Endothelial cell of umbilical vein (primary cell): ENCODE results near the gene CEP89. TPM values are rescaled to one million over a fixed set of nuclear protein-coding genes. Genes with fewer than 3 reads are reported as not detected.

ENCODE experiments used
- BruUV-seq: library from RNA; stranded (reverse); fragments of 400-500 nt; replicated peaks from 2 replicates; lab custom pipeline; 2021; lab: Mats Ljungman, UMichigan
- CTCF ChIA-PET: fragments of 300-600, 350-600 bp; sonication (Branson Sonifier 250); formaldehyde crosslinking; loops from one replicate; lab custom pipeline; 2021; ENCODE audit warnings: antibody characterized with exemption, inconsistent platforms; lab: Charles Lee
- POLR2A ChIA-PET: fragments of 300-600, 350-600 bp; sonication (Branson Sonifier 250); formaldehyde crosslinking; loops from one replicate; lab custom pipeline; 2021; ENCODE audit warnings: antibody characterized with exemption, inconsistent platforms; lab: Charles Lee
- DNase-seq: peaks from one replicate; pipeline ENCODE4 v3.0.0-alpha.2; 2011; ENCODE audit warnings: low read depth, low spot score
- FAIRE-seq: peaks from 2 replicates; lab custom pipeline; 2011; peaks lifted over from hg19 to GRCh38; lab: Jason Lieb, UNC
- H2AFZ ChIP-seq: 2 replicates; pipeline ENCODE4 v1.6.0; 2012; ENCODE audit warnings: low read depth, low read length, control low read depth, inconsistent platforms
- H3K27ac ChIP-seq: 2 replicates; pipeline ENCODE4 v1.5.1; 2011; ENCODE audit warnings: low read depth, mild to moderate bottlenecking, control low read depth, low read length, moderate library complexity; ENCODE audit not compliant: insufficient read depth
- H3K27me3 ChIP-seq, 2 experiments: 2 replicates each; pipeline versions ENCODE4 v1.6.0 to v1.6.1; 2011; ENCODE audit warnings: low read length in 2 of 2, mixed read lengths in 1 of 2; ENCODE audit not compliant: control insufficient read depth in 2 of 2, insufficient read depth in 2 of 2
- H3K36me3 ChIP-seq, 2 experiments: 2 replicates in 1 of 2; 3 replicates in 1 of 2; pipeline ENCODE4 v1.5.1; 2011; ENCODE audit warnings: low read length in 2 of 2, mild to moderate bottlenecking in 1 of 2, moderate library complexity in 1 of 2; ENCODE audit not compliant: control insufficient read depth in 2 of 2, insufficient read depth in 2 of 2; ENCODE audit errors: extremely low read depth in 1 of 2
- H3K4me1 ChIP-seq: 3 replicates; pipeline ENCODE4 v1.5.1; 2011; ENCODE audit warnings: mild to moderate bottlenecking, low read length; ENCODE audit not compliant: control insufficient read depth, insufficient read depth; ENCODE audit errors: extremely low read depth
- H3K4me2 ChIP-seq: 2 replicates; pipeline ENCODE4 v1.6.1; 2011; ENCODE audit warnings: low read length, control low read depth, mixed read lengths; ENCODE audit not compliant: insufficient read depth
- H3K4me3 ChIP-seq, 3 experiments: fragments of 200-600 bp in 1 of 3; sonication (generic), shearing (Covaris generic) in 1 of 3; replicated peaks in 1 of 3; 2 replicates each; pipeline ENCODE4 v1.5.1; 2011 to 2016; ENCODE audit warnings: control low read depth in 3 of 3, low read length in 3 of 3, mild to moderate bottlenecking in 2 of 3, inconsistent platforms in 1 of 3, low read depth in 1 of 3, moderate library complexity in 1 of 3; ENCODE audit not compliant: insufficient read depth in 1 of 3
- H3K79me2 ChIP-seq: 2 replicates; pipeline ENCODE4 v1.6.0; 2012; ENCODE audit warnings: low read length, inconsistent platforms; ENCODE audit not compliant: control insufficient read depth, insufficient read depth
- H3K9ac ChIP-seq: replicated peaks from 2 replicates; pipeline ENCODE3; 2011; ENCODE audit warnings: low read length, control low read depth; ENCODE audit not compliant: insufficient read depth; ENCODE audit errors: extremely low read depth
- H3K9me1 ChIP-seq: replicated peaks from 3 replicates; pipeline ENCODE4 v1.6.0; 2011; ENCODE audit warnings: mild to moderate bottlenecking, low read length; ENCODE audit not compliant: control insufficient read depth, insufficient read depth; ENCODE audit errors: extremely low read depth
- H3K9me3 ChIP-seq: replicated peaks from 2 replicates; pipeline ENCODE4 v1.5.1; 2012; ENCODE audit warnings: low read length, inconsistent platforms; ENCODE audit not compliant: control insufficient read depth, insufficient read depth
- H4K20me1 ChIP-seq: replicated peaks from 2 replicates; pipeline ENCODE3; 2011; ENCODE audit warnings: mild to moderate bottlenecking, low read length; ENCODE audit not compliant: control insufficient read depth, insufficient read depth; ENCODE audit errors: extremely low read depth
- CTCF ChIP-seq, 2 donors: IDR thresholded peaks; 1 replicate in 1 of 2; 2 replicates in 1 of 2; pipeline ENCODE4 v1.5.1; 2011; ENCODE audit warnings: low read length in 2 of 2, mild to moderate bottlenecking in 2 of 2, moderate library complexity in 2 of 2, control low read depth in 1 of 2, inconsistent platforms in 1 of 2, low read depth in 1 of 2; ENCODE audit not compliant: insufficient read depth in 1 of 2; ENCODE audit errors: extremely low read depth in 1 of 2
- EZH2 ChIP-seq: IDR thresholded peaks from 2 replicates; pipeline ENCODE4 v1.6.1; 2012; ENCODE audit warnings: borderline replicate concordance, low read depth, mild to moderate bottlenecking, moderate library complexity, low read length, inconsistent platforms; ENCODE audit not compliant: severe bottlenecking
- FOS ChIP-seq: IDR thresholded peaks from 2 replicates; pipeline ENCODE4 v1.6.1; 2011; ENCODE audit warnings: mild to moderate bottlenecking, low read length, moderate library complexity, borderline replicate concordance; ENCODE audit not compliant: insufficient read depth
- GATA2 ChIP-seq: IDR thresholded peaks from 2 replicates; pipeline ENCODE4 v1.7.0; 2011; ENCODE audit warnings: low read depth, mild to moderate bottlenecking, moderate library complexity, mixed read lengths, low read length; ENCODE audit not compliant: insufficient read length, insufficient read depth
- JUN ChIP-seq: IDR thresholded peaks from 2 replicates; pipeline ENCODE4 v1.6.1; 2011; ENCODE audit warnings: borderline replicate concordance, low read depth; ENCODE audit not compliant: insufficient read length, insufficient read depth
- MAX ChIP-seq: IDR thresholded peaks from 2 replicates; pipeline ENCODE4 v1.6.1; 2011; ENCODE audit not compliant: insufficient read depth, insufficient read length
- MYC ChIP-seq: IDR thresholded peaks from one replicate; pipeline ENCODE4 v1.6.1; 2011; ENCODE audit warnings: mild to moderate bottlenecking, low read depth, low read length
- POLR2A ChIP-seq: IDR thresholded peaks from 2 replicates; pipeline ENCODE4 v1.6.1; 2012; ENCODE audit warnings: low read depth, mild to moderate bottlenecking, control low read depth, low read length
- POLR2AphosphoS5 ChIP-seq: IDR thresholded peaks from 2 replicates; pipeline ENCODE4 v1.6.1; 2012; ENCODE audit warnings: low read depth, mild to moderate bottlenecking, control low read depth, low read length, moderate library complexity; ENCODE audit not compliant: insufficient read depth
- dilution Hi-C: fragments of 300-500 bp; cut with MboI; formaldehyde crosslinking; loops from one replicate; pipeline ENCODE4 v1.15.0; 2019; ENCODE audit warnings: low sequenced_read_pairs; ENCODE audit not compliant: extremely low pct_ligation_motif_present
- intact Hi-C: fragments of 100-400 bp; cut with micrococcal nuclease; formaldehyde crosslinking; loops from one replicate; pipeline ENCODE4 v1.10.0; 2022
- polyA plus RNA-seq, 4 experiments: library from polyadenylated mRNA; depleted of rRNA in 3 of 4; stranded (reverse) in 3 of 4; unstranded in 1 of 4; fragments of >200 nt; gene quantifications; 2 replicates each; pipeline versions ENCODE4 v1.2.1 to v1.2.3, GENCODE V29; 2011 to 2012; ENCODE audit warnings: missing spikeins in 1 of 4
- total RNA-seq: library from RNA; stranded (reverse); gene quantifications from 2 replicates; pipeline ENCODE4 v1.2.3, GENCODE V29; 2021

The CEP89 gene
- total and polyA plus RNA-seq, 2 donors (not counting 3 experiments of a cell fraction or from before 2014, with no cell fraction given) = 25.1 to 46.2 TPM

- no peak overlapping the region for H3K27ac ChIP-seq
- H3K36me3 ChIP-seq = no peaks in the 10 kb centered on the region
- TF ChIP-seq POLR2AphosphoS5 (no peak), JUN (no peak), MAX (no peak), POLR2A (no peak), CTCF (IDR thresholded peaks at IDR 0.05; ENCODE audit: extremely low read depth in 1 of 2, insufficient read depth in 1 of 2, low read depth in 1 of 2, low read length in 2 of 2) (no peak), FOS (no peak), EZH2 (no peak), GATA2 (no peak), MYC (no peak)
- H3K9ac ChIP-seq = no peak overlapping the region
- H3K9me3 ChIP-seq = no peaks in the 10 kb centered on the region
- H3K9me1 ChIP-seq = no peaks in the 10 kb centered on the region
- H3K27me3 ChIP-seq = no peaks in the 10 kb centered on the region
- CTCF ChIA-PET = no interaction called here
- H3K79me2 ChIP-seq = no peaks in the 10 kb centered on the region
- H4K20me1 ChIP-seq = no peaks in the 10 kb centered on the region
- no peak overlapping the region for H2AFZ ChIP-seq
- FAIRE-seq = no peak
- no peak overlapping the region for H3K4me3 ChIP-seq
- H3K4me2 ChIP-seq = no peak overlapping the region
- intact Hi-C loops (no loop called here), dilution Hi-C loops (no loop called here)
- DNase-seq = no peak
- BruUV-seq = no TSS peak
- no peaks in the 10 kb centered on the region for H3K4me1 ChIP-seq
- POLR2A ChIA-PET = no interaction called here
Observed at GRCh38 chr19:33008738-33009137, 37.0 kb upstream of the CEP89 start.
